ENCODE data around the gene TUBB. TPM values are rescaled to one million over a fixed set of nuclear protein-coding genes. Genes with fewer than 3 reads are reported as not detected.
A peak's percentile ranks its signal among the peaks of the same experiment; 100 is the strongest.

The TUBB gene
- total and polyA plus RNA-seq, 9 of the 15 experiments (the other 6 are each of a cell fraction or from before 2014, with no cell fraction given) = 971 to 2,870 (median 1,478) TPM

- TF ChIP-seq, protein P1, sequence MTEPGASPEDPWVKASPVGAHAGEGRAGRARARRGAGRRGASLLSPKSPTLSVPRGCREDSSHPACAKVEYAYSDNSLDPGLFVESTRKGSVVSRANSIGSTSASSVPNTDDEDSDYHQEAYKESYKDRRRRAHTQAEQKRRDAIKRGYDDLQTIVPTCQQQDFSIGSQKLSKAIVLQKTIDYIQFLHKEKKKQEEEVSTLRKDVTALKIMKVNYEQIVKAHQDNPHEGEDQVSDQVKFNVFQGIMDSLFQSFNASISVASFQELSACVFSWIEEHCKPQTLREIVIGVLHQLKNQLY (CRISPR knock-in tag; conservative IDR thresholded peaks at IDR 0.05) = no peak
- no peak for TF ChIP-seq CSDE1 (IDR thresholded peaks at IDR 0.05)
- TF ChIP-seq RBM17 (IDR thresholded peaks at IDR 0.05; ENCODE audit: borderline replicate concordance, low read depth, low read length) = no peak
- no peak for TF ChIP-seq TBP (optimal IDR thresholded peaks at IDR 0.05; ENCODE audit: low read depth, low read length)
- TF ChIP-seq ZNF408 (CRISPR knock-in tag; IDR thresholded peaks at IDR 0.05; ENCODE audit: low read depth) = no peak
- no peak for TF ChIP-seq ZFP1 (CRISPR knock-in tag; IDR thresholded peaks at IDR 0.05)
- TF ChIP-seq, protein P2, sequence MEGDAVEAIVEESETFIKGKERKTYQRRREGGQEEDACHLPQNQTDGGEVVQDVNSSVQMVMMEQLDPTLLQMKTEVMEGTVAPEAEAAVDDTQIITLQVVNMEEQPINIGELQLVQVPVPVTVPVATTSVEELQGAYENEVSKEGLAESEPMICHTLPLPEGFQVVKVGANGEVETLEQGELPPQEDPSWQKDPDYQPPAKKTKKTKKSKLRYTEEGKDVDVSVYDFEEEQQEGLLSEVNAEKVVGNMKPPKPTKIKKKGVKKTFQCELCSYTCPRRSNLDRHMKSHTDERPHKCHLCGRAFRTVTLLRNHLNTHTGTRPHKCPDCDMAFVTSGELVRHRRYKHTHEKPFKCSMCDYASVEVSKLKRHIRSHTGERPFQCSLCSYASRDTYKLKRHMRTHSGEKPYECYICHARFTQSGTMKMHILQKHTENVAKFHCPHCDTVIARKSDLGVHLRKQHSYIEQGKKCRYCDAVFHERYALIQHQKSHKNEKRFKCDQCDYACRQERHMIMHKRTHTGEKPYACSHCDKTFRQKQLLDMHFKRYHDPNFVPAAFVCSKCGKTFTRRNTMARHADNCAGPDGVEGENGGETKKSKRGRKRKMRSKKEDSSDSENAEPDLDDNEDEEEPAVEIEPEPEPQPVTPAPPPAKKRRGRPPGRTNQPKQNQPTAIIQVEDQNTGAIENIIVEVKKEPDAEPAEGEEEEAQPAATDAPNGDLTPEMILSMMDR (IDR thresholded peaks at IDR 0.05 in 2 of 3, conservative IDR thresholded peaks at IDR 0.05 in 1 of 3; ENCODE audit: insufficient read depth in 2 of 3, low read depth in 1 of 3, low read length in 3 of 3) = peak in 2 of 3 experiments; percentile 13 to 14; a peak in 2 of 6 replicates
- TF ChIP-seq THAP12 (CRISPR knock-in tag; IDR thresholded peaks at IDR 0.05) = peak; percentile 94
- TF ChIP-seq ZNF668 (CRISPR knock-in tag; IDR thresholded peaks at IDR 0.05) = no peak
- TF ChIP-seq SIRT6 (IDR thresholded peaks at IDR 0.05; ENCODE audit: low read depth, low read length) = no peak
- TF ChIP-seq GTF2E2 (tag; IDR thresholded peaks at IDR 0.05) = peak; percentile 69; the same call in 1 of the 2 replicates
- no peak for TF ChIP-seq XRCC5 (IDR thresholded peaks at IDR 0.05; ENCODE audit: low read depth, low read length)
- no peak for TF ChIP-seq KLF1 (tag; IDR thresholded peaks at IDR 0.05)
- TF ChIP-seq L3MBTL2 (IDR thresholded peaks at IDR 0.05) = peak; percentile 67
- no peak; the same call in 1 of the 2 replicates for TF ChIP-seq ZNF263 (CRISPR knock-in tag; IDR thresholded peaks at IDR 0.05; ENCODE audit: borderline replicate concordance)
- TF ChIP-seq CREB1 (IDR thresholded peaks at IDR 0.05) = peak; percentile 62; the same call in 1 of the 2 replicates
- TF ChIP-seq CREB1 (CRISPR knock-in tag; IDR thresholded peaks at IDR 0.05) = peak; percentile 79
- TF ChIP-seq, protein P3, sequence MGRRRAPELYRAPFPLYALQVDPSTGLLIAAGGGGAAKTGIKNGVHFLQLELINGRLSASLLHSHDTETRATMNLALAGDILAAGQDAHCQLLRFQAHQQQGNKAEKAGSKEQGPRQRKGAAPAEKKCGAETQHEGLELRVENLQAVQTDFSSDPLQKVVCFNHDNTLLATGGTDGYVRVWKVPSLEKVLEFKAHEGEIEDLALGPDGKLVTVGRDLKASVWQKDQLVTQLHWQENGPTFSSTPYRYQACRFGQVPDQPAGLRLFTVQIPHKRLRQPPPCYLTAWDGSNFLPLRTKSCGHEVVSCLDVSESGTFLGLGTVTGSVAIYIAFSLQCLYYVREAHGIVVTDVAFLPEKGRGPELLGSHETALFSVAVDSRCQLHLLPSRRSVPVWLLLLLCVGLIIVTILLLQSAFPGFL (CRISPR knock-in tag; IDR thresholded peaks at IDR 0.05) = peak; percentile 29; the same call in 1 of the 2 replicates
- TF ChIP-seq GMEB1 (CRISPR knock-in tag; IDR thresholded peaks at IDR 0.05) = no peak
- peak; percentile 87 for TF ChIP-seq CXXC5 (CRISPR knock-in tag; IDR thresholded peaks at IDR 0.05)
Observed at GRCh38 chr6:30719791-30720737, at the start of gene TUBB (continued).

Measured in K562 (cell line).